HAP-1 (cell line): ENCODE measurements around the gene KLRF2.
A peak's percentile ranks its signal among the peaks of the same experiment; 100 is the strongest.
"Not testable (repeated sequence)": the region's sequence is repeated elsewhere in the genome, so short reads cannot be mapped to it uniquely, and the experiment has no call there.

Source experiments
- DNase-seq, 2 experiments: peaks; one replicate each; pipeline ENCODE4 v3.0.0-alpha.2; 2016 to 2020; ENCODE audit warnings: low spot score in 2 of 2
- H3K27me3 ChIP-seq: fragments of 250-450 bp; sonication (Bioruptor Pico); 2 replicates; pipeline ENCODE4 v1.5.1; 2020; ENCODE audit warnings: low read depth, mild to moderate bottlenecking, moderate library complexity
- H3K36me3 ChIP-seq: fragments of 250-450 bp; sonication (Bioruptor Pico); replicated peaks from 2 replicates; pipeline ENCODE4 v1.5.1; 2020; ENCODE audit warnings: mild to moderate bottlenecking
- H3K4me1 ChIP-seq: fragments of 250-450 bp; sonication (Bioruptor Pico); 2 replicates; pipeline ENCODE4 v1.5.1; 2020; ENCODE audit warnings: mild to moderate bottlenecking
- H3K4me3 ChIP-seq: fragments of 250-450 bp; sonication (Bioruptor Pico); 2 replicates; pipeline ENCODE4 v1.5.1; 2020; ENCODE audit warnings: mild to moderate bottlenecking, moderate library complexity
- H3K9me3 ChIP-seq: fragments of 250-450 bp; sonication (Bioruptor Pico); 2 replicates; pipeline ENCODE4 v1.5.1; 2020; ENCODE audit warnings: mild to moderate bottlenecking, moderate library complexity
- in situ Hi-C: fragments of 300-500 bp; cut with MboI; formaldehyde crosslinking; loops from 3 replicates; pipeline ENCODE4 v1.14.3; 2020; ENCODE audit warnings: low sequenced_read_pairs, inconsistent platforms, mixed read lengths

KLRF2 gene

DNA sequence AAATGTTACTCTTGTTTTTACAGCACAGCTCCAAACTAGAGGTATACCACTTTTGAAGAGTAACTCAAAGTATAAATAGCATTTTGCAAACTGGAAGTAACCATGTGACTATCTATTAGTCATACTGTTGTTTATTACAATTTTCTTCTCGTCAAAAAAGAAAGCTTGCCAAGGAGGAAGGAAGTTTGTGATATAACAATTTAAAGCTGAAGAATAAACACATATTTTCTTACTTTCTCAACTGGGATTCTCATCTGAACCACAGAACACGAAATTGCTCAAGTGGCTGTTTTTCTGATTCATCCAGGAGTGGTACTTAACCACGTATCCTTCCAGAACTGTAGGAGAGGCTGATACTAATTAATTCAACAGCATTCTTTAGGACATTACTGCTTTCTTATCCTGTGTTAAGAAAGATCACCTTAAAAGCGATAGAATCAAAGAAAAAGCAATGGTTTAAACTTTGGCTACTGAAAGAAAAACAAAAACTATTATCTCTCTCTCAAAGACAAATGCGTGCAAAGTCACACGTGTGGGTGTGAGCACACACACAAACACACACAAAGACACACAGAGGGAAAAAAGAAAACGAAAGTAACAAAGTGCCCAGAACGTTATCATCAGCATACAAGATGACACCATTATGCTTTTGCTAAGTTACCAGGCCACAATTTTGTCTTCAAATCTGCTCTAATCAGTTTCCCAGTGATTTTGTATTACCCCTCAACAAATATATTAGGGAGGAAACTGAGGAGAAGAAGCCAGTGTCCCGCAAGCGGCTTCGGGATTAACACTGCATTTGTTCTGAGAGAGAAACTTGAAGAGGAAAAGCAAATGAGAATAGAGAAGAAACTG, 11.8 kb upstream of the KLRF2 start, which contains the start of gene CLEC2B:
Gene CLEC2B (minus strand): TSS at position 48 of the 855 bp plus-strand sequence.
- Histone ChIP-seq H3K4me1 (peaks cover 73% of the 10 kb centered on the region), H3K36me3 (no peaks in the 10 kb centered on the region), H3K27me3 (no peaks in the 10 kb centered on the region), H3K9me3 (no peaks in the 10 kb centered on the region), H3K4me3 (peak within 1 kb of the TSS; percentile 30)
- in situ Hi-C loops = no loop called here
- peak in 1 of 2 experiments; percentile 45 for DNase-seq

DNA sequence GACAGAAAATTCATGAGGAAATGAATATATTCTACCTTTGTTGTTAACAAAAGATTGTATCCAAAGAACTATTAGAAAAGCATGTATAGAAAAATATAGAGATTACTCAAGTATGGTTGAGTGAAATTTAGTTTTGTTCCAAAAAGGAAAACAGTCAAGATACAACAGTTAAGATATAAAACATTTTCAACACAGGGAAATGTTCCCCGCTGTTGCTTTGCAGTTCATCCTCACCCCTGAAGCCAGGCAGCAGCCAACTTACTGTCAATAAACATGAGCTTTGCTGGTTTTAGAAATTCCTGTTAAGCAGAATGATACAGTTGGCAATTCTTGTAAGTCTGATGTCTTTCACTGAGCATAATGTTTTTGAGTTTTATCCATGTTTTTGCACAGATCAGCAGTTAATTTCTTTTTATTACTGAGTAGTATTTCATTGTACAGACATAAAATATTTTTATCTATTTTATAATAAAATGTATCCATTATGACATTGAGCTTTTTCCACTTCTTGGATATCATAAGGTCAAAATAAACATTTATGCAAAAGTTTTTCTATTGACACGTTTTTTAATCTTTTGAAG, 10.9 kb upstream of the KLRF2 start:
- no peak overlapping the region for H3K4me3 ChIP-seq

DNA sequence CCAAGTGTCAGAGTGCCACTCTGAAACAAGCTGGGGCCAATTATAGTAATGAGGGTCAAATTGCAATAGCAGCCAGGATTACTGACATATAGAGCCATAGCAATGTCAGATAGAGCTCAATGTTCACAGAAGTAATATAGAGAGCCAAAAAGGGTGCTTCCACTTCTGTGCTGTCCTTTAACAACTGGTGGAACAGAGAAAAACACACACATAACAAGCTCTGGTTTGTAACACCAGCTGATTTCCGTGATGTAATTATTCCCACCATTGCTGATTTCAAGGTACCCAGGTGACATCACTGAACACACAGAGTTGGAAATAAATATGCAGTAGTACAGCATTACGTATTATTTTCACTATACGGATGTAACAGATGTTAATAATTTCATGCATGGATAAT, 9.1 kb upstream of the KLRF2 start:
- Histone ChIP-seq H3K36me3 (no peaks in the 10 kb centered on the region), H3K4me3 (no peak overlapping the region), H3K4me1 (peaks cover 50% of the 10 kb centered on the region), H3K9me3 (no peaks in the 10 kb centered on the region), H3K27me3 (no peaks in the 10 kb centered on the region)
- no peak for DNase-seq
- in situ Hi-C loops = no loop called here

More for the DNA sequence above, 10.9 kb upstream of the KLRF2 start:
- Histone ChIP-seq H3K36me3 (no peaks in the 10 kb centered on the region), H3K9me3 (no peaks in the 10 kb centered on the region), H3K4me1 (peaks cover 68% of the 10 kb centered on the region), H3K27me3 (no peaks in the 10 kb centered on the region)
- in situ Hi-C loops = no loop called here
- peak in 1 of 2 experiments; percentile 15 for DNase-seq

DNA sequence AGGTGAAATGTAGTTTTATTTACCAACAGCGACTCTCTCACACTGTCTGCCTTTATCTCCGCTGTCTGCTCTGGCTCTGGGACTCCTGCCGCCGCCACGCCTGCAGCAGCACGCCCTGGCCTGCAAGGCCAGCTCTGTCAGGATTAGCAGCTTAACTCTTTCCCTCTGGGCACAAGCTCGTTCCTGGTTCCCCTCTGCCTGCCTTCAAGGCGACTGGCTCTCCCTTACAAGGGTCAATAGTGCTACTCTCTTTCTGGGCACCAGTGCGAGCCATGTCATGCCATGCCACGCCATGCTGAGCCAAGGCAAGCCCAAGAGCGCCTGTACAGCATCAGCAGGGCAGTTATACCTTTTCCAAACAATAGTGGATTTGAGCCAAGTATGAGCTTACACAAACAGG, 8.5 kb upstream of the KLRF2 start:
- in situ Hi-C loops = no loop called here
- no peak overlapping the region for H3K4me3 ChIP-seq
- DNase-seq = peak; percentile 20 to 61

DNA sequence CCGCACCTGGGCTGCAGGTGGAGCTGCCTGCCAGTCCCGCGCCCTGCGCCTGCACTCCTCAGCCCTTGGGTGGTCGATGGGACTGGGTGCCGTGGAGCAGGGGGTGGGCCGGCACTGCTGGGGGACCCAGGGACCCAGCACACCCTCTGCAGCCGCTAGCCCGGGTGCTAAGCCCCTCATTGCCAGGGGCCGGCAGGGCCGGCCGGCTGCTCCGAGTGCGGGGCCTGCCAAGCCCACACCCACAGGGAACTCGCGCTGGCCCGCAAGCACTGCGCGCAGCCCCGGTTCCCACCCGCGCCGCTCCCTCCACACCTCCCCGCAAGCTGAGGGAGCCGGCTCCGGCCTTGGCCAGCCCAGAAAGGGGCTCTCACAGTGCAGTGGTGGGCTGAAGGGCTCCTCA, 5.2 kb upstream of the KLRF2 start:
- peaks cover 36% of the 10 kb centered on the region for H3K4me1 ChIP-seq
- H3K36me3 ChIP-seq, H3K27me3 ChIP-seq, DNase-seq, in situ Hi-C loops, H3K4me3 ChIP-seq, H3K9me3 ChIP-seq: not testable (repeated sequence)

More for the DNA sequence above, 8.5 kb upstream of the KLRF2 start:
- H3K9me3 ChIP-seq = no peaks in the 10 kb centered on the region
- H3K36me3 ChIP-seq = no peaks in the 10 kb centered on the region
- peaks cover 45% of the 10 kb centered on the region for H3K4me1 ChIP-seq
- H3K27me3 ChIP-seq = no peaks in the 10 kb centered on the region

DNA sequence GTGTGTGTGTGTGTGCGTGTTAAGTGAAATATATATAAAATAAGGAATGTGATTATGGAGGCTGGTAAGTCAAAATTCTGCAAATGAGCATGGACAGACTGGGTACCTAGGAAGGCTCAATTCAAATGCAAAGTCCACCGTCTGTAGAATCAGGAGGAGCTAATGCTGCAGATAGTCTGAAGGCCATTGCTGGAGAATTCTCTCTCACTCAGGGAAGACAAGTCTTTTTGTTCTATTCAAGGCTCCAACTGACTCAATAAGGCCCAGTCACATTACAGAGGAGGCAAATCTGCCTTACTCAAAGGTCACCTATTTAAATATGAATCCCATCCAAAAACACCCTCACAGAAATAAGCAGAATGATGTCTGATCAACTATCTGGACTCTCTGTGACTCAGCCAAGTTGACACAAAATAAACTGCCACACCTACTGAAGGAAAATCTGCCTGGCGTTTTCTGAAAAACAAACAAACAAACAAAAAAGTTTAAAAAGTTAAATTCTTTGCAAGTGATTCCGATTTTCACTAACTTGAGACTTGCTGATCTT, 684 bp upstream of the KLRF2 start:
- in situ Hi-C loops = no loop called here
- H3K4me3 ChIP-seq = no peak overlapping the region
- H3K27me3 ChIP-seq = no peaks in the 10 kb centered on the region
- H3K36me3 ChIP-seq = no peaks in the 10 kb centered on the region
- DNase-seq = peak; percentile 39 to 87
- H3K9me3 ChIP-seq = no peaks in the 10 kb centered on the region
- H3K4me1 ChIP-seq = peaks cover 18% of the 10 kb centered on the region

DNA sequence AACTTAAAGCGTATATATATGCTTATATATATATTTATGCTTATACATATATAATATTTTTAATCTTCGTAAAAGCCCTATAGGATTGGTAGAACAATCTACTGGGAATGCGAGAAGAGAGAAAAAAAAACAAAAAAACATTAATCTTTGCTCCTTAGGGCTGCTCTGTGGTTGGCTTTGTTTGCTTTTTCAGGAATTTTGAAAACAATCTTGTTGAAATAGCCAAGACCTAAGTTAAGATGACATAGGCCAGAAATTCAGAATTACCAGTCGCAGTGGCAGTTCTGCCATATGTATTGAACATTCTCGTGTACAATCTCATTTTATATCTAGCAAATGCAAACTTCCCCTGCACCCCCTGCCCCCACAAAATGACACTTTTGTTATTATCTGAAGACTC, 699 bp downstream of the KLRF2 start:
- no peak for DNase-seq
- in situ Hi-C loops = no loop called here
- H3K27me3 ChIP-seq = no peaks in the 10 kb centered on the region
- no peak overlapping the region for H3K4me3 ChIP-seq
- H3K9me3 ChIP-seq = no peaks in the 10 kb centered on the region
- H3K4me1 ChIP-seq = peaks cover 18% of the 10 kb centered on the region
- no peaks in the 10 kb centered on the region for H3K36me3 ChIP-seq

DNA sequence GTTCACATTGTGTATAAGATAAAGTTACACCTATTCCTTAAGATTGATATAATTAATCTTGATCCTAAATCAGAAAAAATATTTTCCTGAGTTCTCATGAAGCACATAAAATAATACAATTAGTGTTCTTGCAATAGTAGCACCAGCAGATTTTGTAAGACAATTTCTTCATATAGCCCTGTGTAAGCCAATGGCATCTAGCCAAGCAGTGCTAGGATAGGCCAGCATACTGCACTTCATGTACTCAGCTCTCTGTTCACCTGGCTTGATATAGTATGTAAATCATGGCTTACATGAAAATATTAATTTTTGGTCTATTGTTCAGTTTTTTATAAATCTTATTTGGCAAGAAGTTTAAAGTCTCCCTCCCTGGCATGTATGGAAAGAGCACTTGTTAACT, 1.9 kb downstream of the KLRF2 start:
- H3K27me3 ChIP-seq = no peaks in the 10 kb centered on the region
- no peak for DNase-seq
- no peak overlapping the region for H3K4me3 ChIP-seq
- no peaks in the 10 kb centered on the region for H3K9me3 ChIP-seq
- in situ Hi-C loops = no loop called here
- peaks cover 18% of the 10 kb centered on the region for H3K4me1 ChIP-seq
- no peaks in the 10 kb centered on the region for H3K36me3 ChIP-seq

DNA sequence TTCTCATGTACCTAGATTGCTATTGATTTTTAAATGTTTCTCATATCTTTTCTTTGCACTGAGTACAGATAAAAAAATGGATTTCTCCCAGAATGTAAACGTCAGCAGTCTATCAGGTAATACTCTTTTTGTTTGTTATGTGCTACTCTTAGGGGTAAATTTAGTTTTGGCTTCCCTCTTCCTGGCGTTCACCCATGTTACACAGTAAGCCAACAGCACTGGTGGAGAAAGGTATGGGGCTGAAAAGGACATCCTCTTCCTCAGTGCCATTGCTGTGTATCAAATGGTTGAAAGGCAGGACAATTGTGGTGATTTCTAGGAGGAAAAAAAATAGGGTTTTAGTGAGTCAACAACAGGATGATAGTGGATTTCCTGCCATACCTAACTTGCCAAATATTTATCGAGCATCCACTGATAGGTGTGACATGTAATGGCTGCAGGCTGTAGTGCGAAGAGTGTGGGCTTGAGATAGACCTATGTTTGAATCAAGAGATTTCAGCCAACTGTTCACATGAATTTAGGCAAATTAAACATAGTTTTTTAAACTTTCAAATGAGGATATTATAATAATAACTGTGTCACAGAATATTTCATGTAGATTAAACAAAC, 7.5 kb downstream of the KLRF2 start:
- in situ Hi-C loops = no loop called here
- DNase-seq = no peak

DNA sequence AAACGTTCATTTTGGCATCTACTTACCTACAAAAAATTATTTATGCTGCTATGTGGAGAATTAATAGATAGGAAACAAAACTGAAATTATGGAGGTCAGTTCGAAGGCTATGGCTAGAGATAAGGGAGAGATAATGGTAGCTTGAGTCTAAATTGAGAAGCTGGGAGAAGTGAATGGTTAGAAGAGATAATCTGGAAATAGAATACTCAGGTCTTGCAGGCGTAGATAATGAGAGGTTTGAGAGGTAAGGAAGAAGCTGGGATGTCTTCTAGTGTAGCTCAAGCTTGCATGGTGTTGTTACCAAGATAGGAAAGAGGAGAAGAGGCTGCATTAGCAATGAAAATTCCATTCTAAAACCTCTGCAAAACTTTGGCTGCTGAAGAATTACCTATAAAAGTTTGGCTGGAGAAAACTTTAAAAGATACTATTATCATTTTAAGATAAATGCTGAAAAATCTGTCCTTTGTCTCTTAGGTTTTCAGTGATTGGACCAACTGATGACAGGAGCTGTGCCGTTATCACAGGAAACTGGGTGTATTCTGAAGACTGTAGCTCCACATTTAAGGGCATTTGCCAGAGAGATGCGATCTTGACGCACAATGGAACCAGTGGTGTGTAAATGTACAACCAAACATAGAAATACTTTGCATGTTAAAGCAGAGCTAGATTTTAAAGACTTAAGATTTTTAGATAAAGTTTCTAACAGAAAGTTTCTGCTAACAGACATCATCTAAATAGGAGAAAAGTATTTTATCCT, 14.1 kb downstream of the KLRF2 start:
- H3K36me3 ChIP-seq = no peaks in the 10 kb centered on the region
- H3K27me3 ChIP-seq = no peaks in the 10 kb centered on the region
- in situ Hi-C loops = no loop called here
- no peak for DNase-seq
- H3K4me1 ChIP-seq = no peaks in the 10 kb centered on the region
- H3K4me3 ChIP-seq = no peak overlapping the region
- H3K9me3 ChIP-seq = no peaks in the 10 kb centered on the region

More for the DNA sequence above, 7.5 kb downstream of the KLRF2 start:
- Histone ChIP-seq H3K4me1 (no peaks in the 10 kb centered on the region), H3K36me3 (no peaks in the 10 kb centered on the region), H3K4me3 (no peak overlapping the region), H3K9me3 (no peaks in the 10 kb centered on the region), H3K27me3 (no peaks in the 10 kb centered on the region)

DNA sequence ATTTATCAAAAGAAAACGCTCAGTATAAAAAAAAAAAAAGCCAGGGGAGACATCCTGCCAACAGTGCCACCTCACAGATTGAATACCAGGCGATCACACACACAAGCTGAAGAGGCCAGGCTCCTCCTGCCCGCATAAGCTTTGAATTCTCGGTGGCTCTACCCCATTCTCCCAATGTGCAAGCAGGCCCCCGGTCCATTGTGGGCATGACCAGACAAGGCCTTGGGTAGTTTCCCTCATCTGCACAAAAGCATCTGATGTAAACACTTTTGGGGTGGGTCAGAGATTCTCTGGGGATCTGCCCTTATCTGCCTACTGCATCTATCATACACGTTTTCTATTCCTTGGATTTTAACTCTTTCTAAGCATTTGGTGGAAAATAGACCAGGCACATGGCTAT, 16.2 kb downstream of the KLRF2 start:
- Histone ChIP-seq H3K27me3 (no peaks in the 10 kb centered on the region), H3K9me3 (no peaks in the 10 kb centered on the region; the same call in 1 of the 2 replicates), H3K4me3 (no peak overlapping the region), H3K36me3 (no peaks in the 10 kb centered on the region), H3K4me1 (no peaks in the 10 kb centered on the region; the same call in 1 of the 2 replicates)
- in situ Hi-C loops = no loop called here
- DNase-seq = no peak

DNA sequence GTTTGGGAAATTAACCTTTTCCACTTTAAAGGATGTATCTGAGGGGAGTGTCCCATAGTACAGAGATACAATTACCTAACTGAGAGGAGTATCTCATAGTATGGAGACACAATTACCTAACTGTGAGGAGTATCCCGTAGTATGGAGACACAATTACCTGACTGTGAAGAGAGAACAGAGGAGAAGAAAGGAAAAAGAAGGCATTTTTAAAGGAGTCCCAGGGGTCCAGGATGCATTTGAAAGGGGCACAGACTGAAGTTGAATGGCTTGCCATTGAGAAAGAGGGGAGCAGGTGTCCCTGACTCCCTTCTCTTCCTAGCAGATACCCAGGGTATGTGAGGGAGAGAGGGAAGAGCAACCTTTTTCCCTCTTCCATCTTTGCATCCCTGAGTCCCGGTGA, 17.9 kb downstream of the KLRF2 start:
- H3K36me3 ChIP-seq = no peaks in the 10 kb centered on the region
- H3K4me1 ChIP-seq = no peaks in the 10 kb centered on the region; the same call in 1 of the 2 replicates
- H3K4me3 ChIP-seq = no peak overlapping the region
- H3K9me3 ChIP-seq = no peaks in the 10 kb centered on the region; the same call in 1 of the 2 replicates
- DNase-seq = no peak
- H3K27me3 ChIP-seq = no peaks in the 10 kb centered on the region
- in situ Hi-C loops = no loop called here

DNA sequence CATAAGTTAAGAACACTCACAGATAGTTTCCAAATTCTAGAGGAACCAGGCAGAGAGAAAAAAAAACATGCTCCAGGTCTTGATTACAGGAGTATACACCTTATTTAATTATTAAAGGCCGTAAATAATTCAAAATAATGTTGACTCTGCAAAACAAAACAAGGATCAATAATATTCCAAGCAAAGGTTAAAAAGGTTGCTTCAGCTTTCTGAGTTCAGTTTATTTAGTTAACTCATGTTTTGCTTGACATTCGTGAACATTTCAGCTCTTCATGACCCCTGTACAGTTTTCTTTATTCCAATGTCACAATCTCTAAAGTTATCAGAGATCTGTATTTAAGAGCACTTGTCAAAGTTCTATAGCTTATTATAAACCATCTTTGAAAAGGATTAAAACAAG, 19.6 kb downstream of the KLRF2 start:
- no peak overlapping the region for H3K4me3 ChIP-seq
- no peaks in the 10 kb centered on the region; the same call in 1 of the 2 replicates for H3K9me3 ChIP-seq
- H3K27me3 ChIP-seq = no peaks in the 10 kb centered on the region
- H3K36me3 ChIP-seq = no peaks in the 10 kb centered on the region
- in situ Hi-C loops = no loop called here
- DNase-seq = no peak
- no peaks in the 10 kb centered on the region; the same call in 1 of the 2 replicates for H3K4me1 ChIP-seq
